ENCODE data around the gene B3GALT6.

Gene B3GALT6

DNA sequence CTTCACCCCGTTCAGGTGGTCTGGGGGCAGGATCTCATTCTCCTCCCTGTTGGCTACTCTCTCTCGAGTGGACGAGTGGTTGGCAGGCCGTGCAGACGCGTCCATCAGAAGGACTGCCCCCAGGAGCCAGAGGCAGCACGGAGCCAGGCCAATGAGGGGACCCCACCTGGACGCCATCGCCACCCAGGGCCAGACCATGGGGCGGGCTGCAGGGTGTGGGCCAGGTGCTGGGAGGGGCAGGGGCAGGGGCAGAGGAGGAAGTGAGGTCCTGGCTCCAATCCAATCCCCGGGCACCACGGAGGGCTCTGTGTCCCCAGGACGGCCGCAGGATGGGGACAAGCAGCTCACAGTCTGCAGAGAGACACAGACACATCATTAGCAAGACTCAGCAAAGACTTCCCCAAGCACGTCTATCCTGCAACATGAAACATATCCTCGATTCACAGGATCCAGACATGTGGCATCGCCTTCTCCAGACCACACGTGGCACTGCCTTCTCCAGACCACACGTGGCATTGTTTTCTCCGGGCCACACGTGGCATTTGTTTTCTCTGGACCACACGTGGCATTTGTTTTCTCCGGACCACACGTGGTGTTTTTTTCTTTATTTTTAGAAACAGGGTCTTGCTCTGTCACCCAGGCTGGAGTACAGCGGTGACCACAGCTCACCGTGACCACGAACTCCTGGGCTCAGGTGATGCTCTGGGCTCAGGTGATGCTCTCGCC, 3.3 kb upstream of the B3GALT6 start:
- H3K4me1 ChIP-seq (ENCODE audit: control insufficient read depth, insufficient read depth, low read length): no peaks in the 10 kb centered on the region
- no peaks in the 10 kb centered on the region for H3K27me3 ChIP-seq (ENCODE audit: control insufficient read depth, insufficient read depth, low read length)
- H3K27ac ChIP-seq (ENCODE audit: low read depth, low read length): no peak overlapping the region
- H3K9ac ChIP-seq (ENCODE audit: low read depth, low read length): no peak overlapping the region
- no peaks in the 10 kb centered on the region for H3K9me3 ChIP-seq (ENCODE audit: control insufficient read depth, insufficient read depth, low read length)
- H3K4me3 ChIP-seq (ENCODE audit: low read depth, low read length): no peak overlapping the region
- H3K36me3 ChIP-seq (ENCODE audit: control insufficient read depth, insufficient read depth, low read length): peaks cover 31% of the 10 kb centered on the region

DNA sequence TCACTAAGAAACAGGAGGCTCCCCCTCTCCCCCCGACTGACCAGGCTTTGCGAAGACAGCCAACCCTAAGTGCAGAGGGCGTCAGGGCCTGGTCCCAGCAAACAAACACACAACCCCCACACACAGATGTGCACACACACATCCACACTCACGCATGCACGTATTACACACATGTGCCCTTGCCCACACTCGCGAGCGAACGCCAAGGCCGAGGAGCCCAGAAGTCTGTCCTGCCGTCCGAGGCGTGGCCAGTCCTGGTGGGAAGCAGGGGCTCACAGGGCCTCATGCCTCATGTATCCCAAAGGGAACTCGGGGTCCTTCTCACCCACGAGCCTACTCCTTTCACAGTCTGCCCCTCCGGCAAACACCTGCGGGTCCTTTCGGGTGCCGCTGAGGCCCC, 2.3 kb upstream of the B3GALT6 start:
- no peak overlapping the region for H3K9ac ChIP-seq (ENCODE audit: low read depth, low read length)
- peaks cover 39% of the 10 kb centered on the region for H3K36me3 ChIP-seq (ENCODE audit: control insufficient read depth, insufficient read depth, low read length)

GRCh38 chr1:1230656-1231399, 1.2 kb upstream of the B3GALT6 start:
- Histone ChIP-seq H3K9me3 (ENCODE audit: control insufficient read depth, insufficient read depth, low read length) (no peaks in the 10 kb centered on the region), H3K27me3 (ENCODE audit: control insufficient read depth, insufficient read depth, low read length) (no peaks in the 10 kb centered on the region), H3K36me3 (ENCODE audit: control insufficient read depth, insufficient read depth, low read length) (peaks cover 34% of the 10 kb centered on the region), H3K27ac (ENCODE audit: low read depth, low read length) (peak overlapping the region; percentile 76), H3K4me3 (ENCODE audit: low read depth, low read length) (peak overlapping the region; percentile 89), H3K9ac (ENCODE audit: low read depth, low read length) (peak overlapping the region; percentile 69), H3K4me1 (ENCODE audit: control insufficient read depth, insufficient read depth, low read length) (no peaks in the 10 kb centered on the region)

More for the DNA sequence above, 2.3 kb upstream of the B3GALT6 start:
- Histone ChIP-seq H3K27ac (ENCODE audit: low read depth, low read length) (no peak overlapping the region), H3K27me3 (ENCODE audit: control insufficient read depth, insufficient read depth, low read length) (no peaks in the 10 kb centered on the region), H3K4me1 (ENCODE audit: control insufficient read depth, insufficient read depth, low read length) (no peaks in the 10 kb centered on the region), H3K4me3 (ENCODE audit: low read depth, low read length) (no peak overlapping the region), H3K9me3 (ENCODE audit: control insufficient read depth, insufficient read depth, low read length) (no peaks in the 10 kb centered on the region)

- peak within 1 kb of the TSS; percentile 89 for H3K4me3 ChIP-seq (ENCODE audit: low read depth, low read length)
- no peaks in the 10 kb centered on the region for H3K4me1 ChIP-seq (ENCODE audit: control insufficient read depth, insufficient read depth, low read length)
- H3K9ac ChIP-seq (ENCODE audit: low read depth, low read length): peak within 1 kb of the TSS; percentile 69
- H3K36me3 ChIP-seq (ENCODE audit: control insufficient read depth, insufficient read depth, low read length): peaks cover 34% of the 10 kb centered on the region
- H3K27ac ChIP-seq (ENCODE audit: low read depth, low read length): peak within 1 kb of the TSS; percentile 76
- no peaks in the 10 kb centered on the region for H3K27me3 ChIP-seq (ENCODE audit: control insufficient read depth, insufficient read depth, low read length)
- no peaks in the 10 kb centered on the region for H3K9me3 ChIP-seq (ENCODE audit: control insufficient read depth, insufficient read depth, low read length)
Measured at GRCh38 chr1:1231400-1232207, 433 bp upstream of the B3GALT6 start, which contains the start of gene SDF4. Gene SDF4 (minus strand): TSS chr1:1232001. CDS start chr1:1228772, 3,229 bp downstream.

- Histone ChIP-seq H3K4me3 (ENCODE audit: low read depth, low read length) (peak overlapping the region; percentile 47; the same call in 1 of the 2 replicates), H3K36me3 (ENCODE audit: control insufficient read depth, insufficient read depth, low read length) (peaks cover 24% of the 10 kb centered on the region), H3K4me1 (ENCODE audit: control insufficient read depth, insufficient read depth, low read length) (no peaks in the 10 kb centered on the region), H3K27ac (ENCODE audit: low read depth, low read length) (no peak overlapping the region), H3K9me3 (ENCODE audit: control insufficient read depth, insufficient read depth, low read length) (no peaks in the 10 kb centered on the region), H3K9ac (ENCODE audit: low read depth, low read length) (no peak overlapping the region), H3K27me3 (ENCODE audit: control insufficient read depth, insufficient read depth, low read length) (no peaks in the 10 kb centered on the region)
Measured at GRCh38 chr1:1232796-1233566, 944 bp downstream of the B3GALT6 start.

- H3K4me3 ChIP-seq (ENCODE audit: low read depth, low read length): no peak overlapping the region
- no peaks in the 10 kb centered on the region for H3K9me3 ChIP-seq (ENCODE audit: control insufficient read depth, insufficient read depth, low read length)
- H3K27me3 ChIP-seq (ENCODE audit: control insufficient read depth, insufficient read depth, low read length): no peaks in the 10 kb centered on the region
- H3K9ac ChIP-seq (ENCODE audit: low read depth, low read length): no peak overlapping the region
- no peaks in the 10 kb centered on the region for H3K4me1 ChIP-seq (ENCODE audit: control insufficient read depth, insufficient read depth, low read length)
- no peak overlapping the region for H3K27ac ChIP-seq (ENCODE audit: low read depth, low read length)
- peaks cover 18% of the 10 kb centered on the region for H3K36me3 ChIP-seq (ENCODE audit: control insufficient read depth, insufficient read depth, low read length)
Measured at GRCh38 chr1:1233567-1233892, 1.5 kb downstream of the B3GALT6 start.

- H3K36me3 ChIP-seq (ENCODE audit: control insufficient read depth, insufficient read depth, low read length): peaks cover 12% of the 10 kb centered on the region
- no peak overlapping the region for H3K27ac ChIP-seq (ENCODE audit: low read depth, low read length)
- H3K9ac ChIP-seq (ENCODE audit: low read depth, low read length): no peak overlapping the region
- no peak overlapping the region for H3K4me3 ChIP-seq (ENCODE audit: low read depth, low read length)
- no peaks in the 10 kb centered on the region for H3K4me1 ChIP-seq (ENCODE audit: control insufficient read depth, insufficient read depth, low read length)
- no peaks in the 10 kb centered on the region for H3K9me3 ChIP-seq (ENCODE audit: control insufficient read depth, insufficient read depth, low read length)
- no peaks in the 10 kb centered on the region for H3K27me3 ChIP-seq (ENCODE audit: control insufficient read depth, insufficient read depth, low read length)
Measured at GRCh38 chr1:1234180-1234808, 2.3 kb downstream of the B3GALT6 start.

DNA sequence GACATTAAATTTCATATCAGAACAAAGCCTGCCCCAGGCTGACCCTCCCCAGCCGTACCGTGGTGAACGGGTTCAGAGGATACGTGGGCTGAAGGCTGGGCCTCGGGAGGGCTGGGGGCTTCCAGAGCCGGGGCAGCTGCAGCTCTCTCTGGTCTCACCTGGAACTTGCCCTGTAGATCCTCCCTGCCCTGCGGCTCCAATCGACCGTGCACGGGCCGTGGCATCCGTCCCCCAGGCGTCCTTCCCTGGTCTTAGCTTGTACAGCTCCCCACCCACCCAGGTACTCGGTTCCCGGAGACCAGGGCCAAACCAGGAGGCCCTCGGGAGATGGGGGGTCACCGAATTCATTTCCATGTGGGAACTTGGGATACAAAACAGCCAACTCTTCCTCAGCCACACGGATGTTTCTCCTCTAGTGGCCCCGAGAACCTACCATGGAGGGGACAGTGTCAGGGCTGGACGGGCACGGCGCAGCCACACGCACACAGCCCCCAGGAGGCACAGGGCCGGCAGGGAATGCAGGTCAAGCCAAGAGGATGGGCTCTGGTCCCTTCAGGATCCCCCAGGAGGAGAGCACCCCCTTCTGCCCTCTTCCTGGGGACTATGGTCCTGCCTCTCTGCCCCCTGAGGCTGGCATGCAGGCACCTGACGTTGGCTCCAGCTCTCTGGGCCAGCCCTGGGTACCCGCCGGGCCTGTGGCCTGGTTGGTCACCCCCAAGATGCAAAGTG, 3.1 kb downstream of the B3GALT6 start:
- no peaks in the 10 kb centered on the region for H3K27me3 ChIP-seq (ENCODE audit: control insufficient read depth, insufficient read depth, low read length)
- H3K4me3 ChIP-seq (ENCODE audit: low read depth, low read length): no peak overlapping the region
- H3K9me3 ChIP-seq (ENCODE audit: control insufficient read depth, insufficient read depth, low read length): no peaks in the 10 kb centered on the region
- no peak overlapping the region for H3K9ac ChIP-seq (ENCODE audit: low read depth, low read length)
- H3K27ac ChIP-seq (ENCODE audit: low read depth, low read length): no peak overlapping the region
- H3K4me1 ChIP-seq (ENCODE audit: control insufficient read depth, insufficient read depth, low read length): no peaks in the 10 kb centered on the region
- peaks cover 12% of the 10 kb centered on the region for H3K36me3 ChIP-seq (ENCODE audit: control insufficient read depth, insufficient read depth, low read length)

DNA sequence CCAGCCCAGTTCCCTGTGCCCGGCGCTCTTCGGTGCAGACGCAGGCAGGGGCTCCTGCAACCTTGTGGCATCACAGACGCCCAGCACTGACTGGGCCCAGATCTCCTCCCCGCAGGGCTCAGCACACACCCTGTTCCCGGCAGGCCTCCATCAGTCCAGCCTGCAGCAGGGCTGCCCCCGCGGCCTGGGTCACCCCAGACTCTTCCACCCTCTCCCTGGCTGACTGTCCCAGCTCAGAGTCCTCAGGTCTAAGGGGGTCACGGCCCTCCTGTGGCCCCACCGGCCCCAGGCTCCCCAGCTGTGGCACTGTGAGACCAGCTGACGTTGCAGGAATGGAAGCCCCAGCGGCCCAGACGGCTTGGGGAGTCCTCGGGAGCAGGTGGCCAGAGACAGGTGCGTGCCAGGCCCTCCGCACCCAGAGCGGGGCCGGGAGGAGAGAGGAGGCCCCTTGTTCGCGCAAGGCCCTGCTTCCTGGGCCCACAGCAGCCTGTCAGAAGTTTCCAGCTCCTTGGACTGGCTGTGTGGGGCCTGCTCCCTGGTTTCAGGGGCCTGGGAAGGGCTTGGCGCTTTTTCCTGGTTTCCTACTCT, 4.2 kb downstream of the B3GALT6 start:
- H3K27me3 ChIP-seq (ENCODE audit: control insufficient read depth, insufficient read depth, low read length): no peaks in the 10 kb centered on the region
- no peak overlapping the region for H3K4me3 ChIP-seq (ENCODE audit: low read depth, low read length)
- no peaks in the 10 kb centered on the region for H3K4me1 ChIP-seq (ENCODE audit: control insufficient read depth, insufficient read depth, low read length)
- H3K9ac ChIP-seq (ENCODE audit: low read depth, low read length): no peak overlapping the region
- H3K36me3 ChIP-seq (ENCODE audit: control insufficient read depth, insufficient read depth, low read length): peaks cover 12% of the 10 kb centered on the region
- no peaks in the 10 kb centered on the region for H3K9me3 ChIP-seq (ENCODE audit: control insufficient read depth, insufficient read depth, low read length)
- H3K27ac ChIP-seq (ENCODE audit: low read depth, low read length): no peak overlapping the region

Measured in HUES48 (cell line).